Endothelial cell of umbilical vein (primary cell): ENCODE measurements around the gene MAP2K7.

ENCODE experiments used
- CTCF ChIP-seq, 2 donors: IDR thresholded peaks; 1 replicate in 1 of 2; 2 replicates in 1 of 2; pipeline ENCODE4 v1.5.1; 2011; ENCODE audit warnings: low read length in 2 of 2, mild to moderate bottlenecking in 2 of 2, moderate library complexity in 2 of 2, control low read depth in 1 of 2, inconsistent platforms in 1 of 2, low read depth in 1 of 2; ENCODE audit not compliant: insufficient read depth in 1 of 2; ENCODE audit errors: extremely low read depth in 1 of 2
- EZH2 ChIP-seq: IDR thresholded peaks from 2 replicates; pipeline ENCODE4 v1.6.1; 2012; ENCODE audit warnings: borderline replicate concordance, low read depth, mild to moderate bottlenecking, moderate library complexity, low read length, inconsistent platforms; ENCODE audit not compliant: severe bottlenecking
- FOS ChIP-seq: IDR thresholded peaks from 2 replicates; pipeline ENCODE4 v1.6.1; 2011; ENCODE audit warnings: mild to moderate bottlenecking, low read length, moderate library complexity, borderline replicate concordance; ENCODE audit not compliant: insufficient read depth
- GATA2 ChIP-seq: IDR thresholded peaks from 2 replicates; pipeline ENCODE4 v1.7.0; 2011; ENCODE audit warnings: low read depth, mild to moderate bottlenecking, moderate library complexity, mixed read lengths, low read length; ENCODE audit not compliant: insufficient read length, insufficient read depth
- JUN ChIP-seq: IDR thresholded peaks from 2 replicates; pipeline ENCODE4 v1.6.1; 2011; ENCODE audit warnings: borderline replicate concordance, low read depth; ENCODE audit not compliant: insufficient read length, insufficient read depth
- MAX ChIP-seq: IDR thresholded peaks from 2 replicates; pipeline ENCODE4 v1.6.1; 2011; ENCODE audit not compliant: insufficient read depth, insufficient read length
- MYC ChIP-seq: IDR thresholded peaks from one replicate; pipeline ENCODE4 v1.6.1; 2011; ENCODE audit warnings: mild to moderate bottlenecking, low read depth, low read length
- POLR2A ChIP-seq: IDR thresholded peaks from 2 replicates; pipeline ENCODE4 v1.6.1; 2012; ENCODE audit warnings: low read depth, mild to moderate bottlenecking, control low read depth, low read length
- POLR2AphosphoS5 ChIP-seq: IDR thresholded peaks from 2 replicates; pipeline ENCODE4 v1.6.1; 2012; ENCODE audit warnings: low read depth, mild to moderate bottlenecking, control low read depth, low read length, moderate library complexity; ENCODE audit not compliant: insufficient read depth

GRCh38 chr19:7900931-7901330 is 2.7 kb upstream of the MAP2K7 start:
- no peak for TF ChIP-seq JUN
- TF ChIP-seq POLR2A: no peak
- TF ChIP-seq MAX: no peak
- no peak for TF ChIP-seq CTCF (IDR thresholded peaks at IDR 0.05; ENCODE audit: extremely low read depth in 1 of 2, insufficient read depth in 1 of 2, low read depth in 1 of 2, low read length in 2 of 2)
- TF ChIP-seq POLR2AphosphoS5: no peak
- TF ChIP-seq MYC: no peak
- no peak for TF ChIP-seq EZH2
- TF ChIP-seq FOS: no peak
- no peak for TF ChIP-seq GATA2
